RWPE2 (cell line): ENCODE measurements around the gene TAS2R5.
"Not testable (repeated sequence)": the region's sequence is repeated elsewhere in the genome, so short reads cannot be mapped to it uniquely, and the experiment has no call there.

ENCODE experiments used
- ATAC-seq: fragments of 200-7000 bp; cut with Tn5 transposase; 3 replicates; pipeline ENCODE4 v1.9.1; 2021; ENCODE audit warnings: low read depth
- DNase-seq: peaks from one replicate; pipeline ENCODE4 v3.0.0-alpha.2; 2020; ENCODE audit warnings: low spot score
- H3K27ac ChIP-seq: fragments of 450-650 bp; 2 replicates; pipeline ENCODE4 v1.5.1; 2017; ENCODE audit warnings: mild to moderate bottlenecking; ENCODE audit not compliant: poor library complexity, severe bottlenecking
- H3K27me3 ChIP-seq: fragments of 250-450 bp; sonication (Bioruptor Pico); 2 replicates; pipeline ENCODE4 v1.5.1; 2021; ENCODE audit warnings: mild to moderate bottlenecking, moderate library complexity; ENCODE audit not compliant: insufficient read depth, poor library complexity, severe bottlenecking
- H3K36me3 ChIP-seq: fragments of 250-450 bp; sonication (Bioruptor Pico); 2 replicates; pipeline ENCODE4 v1.5.1; 2020; ENCODE audit warnings: low read depth, mild to moderate bottlenecking, moderate library complexity
- H3K4me1 ChIP-seq: fragments of 250-450 bp; sonication (Bioruptor Pico); 2 replicates; pipeline ENCODE4 v1.5.1; 2021; ENCODE audit warnings: mild to moderate bottlenecking, moderate library complexity; ENCODE audit not compliant: insufficient read depth, poor library complexity, severe bottlenecking
- H3K4me3 ChIP-seq: fragments of 250-450 bp; sonication (Bioruptor Pico); 2 replicates; pipeline ENCODE4 v1.5.1; 2021; ENCODE audit warnings: mild to moderate bottlenecking, moderate library complexity; ENCODE audit not compliant: severe bottlenecking
- H3K9me3 ChIP-seq: fragments of 250-450 bp; sonication (Bioruptor Pico); 2 replicates; pipeline ENCODE4 v1.5.1; 2021; ENCODE audit warnings: mild to moderate bottlenecking, moderate library complexity; ENCODE audit not compliant: severe bottlenecking
- CTCF ChIP-seq: fragments of 450-650 bp; IDR thresholded peaks from one replicate; pipeline ENCODE4 v1.5.1; 2017; ENCODE audit warnings: mild to moderate bottlenecking, moderate library complexity; ENCODE audit not compliant: poor library complexity, severe bottlenecking

The TAS2R5 gene

GRCh38 chr7:141785706-141786552 is 4.1 kb upstream of the TAS2R5 start:
- no peak overlapping the region for H3K4me3 ChIP-seq
- H3K9me3 ChIP-seq, result no peaks in the 10 kb centered on the region
- H3K27ac ChIP-seq, result no peak overlapping the region
- TF ChIP-seq CTCF, result peak; percentile 92
- H3K4me1 ChIP-seq, result no peaks in the 10 kb centered on the region
- ATAC-seq (peak; percentile 67; the same call in 1 of the 3 replicates), DNase-seq (no peak)
- H3K36me3 ChIP-seq, result no peaks in the 10 kb centered on the region; the same call in 1 of the 2 replicates
- H3K27me3 ChIP-seq, result no peaks in the 10 kb centered on the region

- no peak for DNase-seq
- TF ChIP-seq CTCF, result no peak
- Histone ChIP-seq H3K36me3 (no peaks in the 10 kb centered on the region; the same call in 1 of the 2 replicates), H3K27ac (no peak overlapping the region), H3K4me1 (no peaks in the 10 kb centered on the region), H3K9me3 (no peaks in the 10 kb centered on the region), H3K4me3 (no peak overlapping the region), H3K27me3 (no peaks in the 10 kb centered on the region)
- ATAC-seq, result no peak
Measured at GRCh38 chr7:141788296-141788695, 1.7 kb upstream of the TAS2R5 start.

- ATAC-seq (no peak), DNase-seq (no peak)
- H3K27ac ChIP-seq, result no peak overlapping the region
- H3K9me3 ChIP-seq, result no peaks in the 10 kb centered on the region
- no peaks in the 10 kb centered on the region for H3K27me3 ChIP-seq
- TF ChIP-seq CTCF, result no peak
- no peaks in the 10 kb centered on the region for H3K4me1 ChIP-seq
- no peak overlapping the region for H3K4me3 ChIP-seq
- no peaks in the 10 kb centered on the region; the same call in 1 of the 2 replicates for H3K36me3 ChIP-seq
Measured at GRCh38 chr7:141792526-141792925, 2.5 kb downstream of the TAS2R5 start.

GRCh38 chr7:141820067-141820466 is 30.1 kb downstream of the TAS2R5 start:
- Histone ChIP-seq H3K36me3 (no peaks in the 10 kb centered on the region), H3K4me1 (no peaks in the 10 kb centered on the region), H3K9me3 (peaks cover 5% of the 10 kb centered on the region), H3K27me3 (no peaks in the 10 kb centered on the region), H3K27ac (no peak overlapping the region), H3K4me3 (no peak overlapping the region)
- no peak for DNase-seq
- ATAC-seq, result no peak
- no peak for TF ChIP-seq CTCF

- H3K27ac ChIP-seq, ATAC-seq, H3K36me3 ChIP-seq, H3K4me3 ChIP-seq, H3K9me3 ChIP-seq, DNase-seq, H3K4me1 ChIP-seq, H3K27me3 ChIP-seq: not testable (repeated sequence)
Measured at GRCh38 chr7:141822432-141822831, 32.4 kb downstream of the TAS2R5 start.
